Heart left ventricle (tissue), 16 donors: ENCODE data around the gene STK38L. TPM values are rescaled to one million over a fixed set of nuclear protein-coding genes. Genes with fewer than 3 reads are reported as not detected.

ENCODE experiments used
- ATAC-seq, 4 donors: fragments of 200-7000 bp; cut with Tn5 transposase; one replicate each; pipeline ENCODE4 v1.9.1; 2020 to 2022; ENCODE audit warnings: moderate library complexity in 4 of 4, mild to moderate bottlenecking in 3 of 4, moderate number of reproducible peaks in 1 of 4
- DNase-seq, 5 donors: peaks; one replicate each; pipeline ENCODE4 v3.0.0-alpha.2; 2020
- H3K27ac ChIP-seq, 12 donors: fragments of 200-600 bp; sonication (generic) in 4 of 12; one replicate each; pipeline versions ENCODE4 v1.5.0 to v1.8.0; 2016 to 2022; ENCODE audit warnings: mild to moderate bottlenecking in 2 of 12
- H3K27me3 ChIP-seq, 9 donors: fragments of 200-600 bp; sonication (generic) in 2 of 9; one replicate each; pipeline versions ENCODE4 v1.5.1 to v1.8.0; 2016 to 2022; ENCODE audit warnings: mild to moderate bottlenecking in 3 of 9
- H3K36me3 ChIP-seq, 9 donors: fragments of 200-600 bp; sonication (generic) in 2 of 9; one replicate each; pipeline versions ENCODE4 v1.5.0 to v1.8.0; 2018 to 2022; ENCODE audit warnings: mild to moderate bottlenecking in 2 of 9
- H3K4me1 ChIP-seq, 12 donors: fragments of 200-600 bp; sonication (generic) in 4 of 12; one replicate each; pipeline versions ENCODE4 v1.5.0 to v1.8.0; 2016 to 2022; ENCODE audit warnings: mild to moderate bottlenecking in 3 of 12
- H3K4me3 ChIP-seq, 12 donors: fragments of 200-600 bp; sonication (generic) in 4 of 12; one replicate each; pipeline versions ENCODE4 v1.5.0 to v1.8.0; 2017 to 2022; ENCODE audit warnings: mild to moderate bottlenecking in 9 of 12, moderate library complexity in 4 of 12
- H3K9me3 ChIP-seq, 12 donors: fragments of 200-600 bp; sonication (generic) in 4 of 12; one replicate each; pipeline versions ENCODE4 v1.5.0 to v1.8.0; 2016 to 2022; ENCODE audit warnings: mild to moderate bottlenecking in 1 of 12
- POLR2A ChIP-seq, 2 donors: fragments of 450-650 bp; IDR thresholded peaks; one replicate each; pipeline ENCODE4 v1.6.1; 2017; ENCODE audit warnings: antibody characterized with exemption in 2 of 2, mild to moderate bottlenecking in 2 of 2, moderate library complexity in 2 of 2
- WGBS, 4 donors: extraction: QIAGEN DNeasy Blood & Tissue Kit in 2 of 4; methylation state at CpG; one replicate each; pipeline versions ENCODE4 v1.1.5 to v1.1.7; 2013 to 2018; 5-methylcytosine and 5-hydroxymethylcytosine counted together
- intact Hi-C, 10 donors: fragments of 100-400 bp; cut with DNase I; formaldehyde crosslinking; loops; one replicate each; pipeline versions ENCODE4 v1.11.1 to v1.14.2; 2022
- polyA plus RNA-seq, 2 donors: library from polyadenylated mRNA; stranded (reverse); fragments of 200-250 nt; gene quantifications; one replicate each; pipeline ENCODE4 v1.2.3, GENCODE V29; 2013
- total RNA-seq, 9 donors: library from RNA; depleted of rRNA in 2 of 9; stranded (reverse); fragments of >200 nt in 2 of 9; fragmentation: NEBNext Ultra II Directional in 3 of 9; extraction: Animal tissue kit (Norgen Biotek cat#: 25700) in 3 of 9; gene quantifications; one replicate each; pipeline versions ENCODE4 v1.1.0 to v1.2.4, GENCODE V29; 2016 to 2023
- TF ChIP-seq, protein P1 (sequence below), 12 donors: fragments of 200-600 bp; sonication (generic) in 4 of 12; IDR thresholded peaks; one replicate each; pipeline versions ENCODE4 v1.5.0 to v1.8.0; 2018 to 2022; ENCODE audit warnings: antibody characterized with exemption in 12 of 12, mild to moderate bottlenecking in 5 of 12
- donor health status: ischemic (EF 13 %, LVEDD 7.1; RV severe dilation, severe dysfunction).
- donor health status: healthy with polysubstance abuse.
- donor health status: DM: no; HTN: yes; CAD: no.
- donor health status: DM: no; HTN: no; CAD: no.
- donor health status: ischemic (EF 25% LVEDD 6.9; RV normal size, moderate dysfunction).
- donor health status: ischemic (EF 25% LVEDD 5.7; RV mildly dilated, moderate dysfunction).
- donor health status: healthy.
- donor health status: DM: yes; HTN: yes; CAD: no.
- donor health status: ischemic (EF 35%, LVEDD 5.7; RV mildly dilated, moderate dysfunction).
- donor health status: nonischemic (EF 11% LVEDD 7.7; RV severe dilation, severe dysfunction).
- donor health status: DM: yes; HTN: yes; CAD: no.
- donor health status: PGD.
- donor health status: ischemic (EF 29% LVEDD 5.4; RV normal size, mild dysfunction).
- donor health status: nonischemic (EF 23%, LVEDD 6.1; RV moderate dilation, normal function).

STK38L gene
- total and polyA plus RNA-seq, 11 donors, result 21.1 to 142 (median 55.2) TPM

DNA sequence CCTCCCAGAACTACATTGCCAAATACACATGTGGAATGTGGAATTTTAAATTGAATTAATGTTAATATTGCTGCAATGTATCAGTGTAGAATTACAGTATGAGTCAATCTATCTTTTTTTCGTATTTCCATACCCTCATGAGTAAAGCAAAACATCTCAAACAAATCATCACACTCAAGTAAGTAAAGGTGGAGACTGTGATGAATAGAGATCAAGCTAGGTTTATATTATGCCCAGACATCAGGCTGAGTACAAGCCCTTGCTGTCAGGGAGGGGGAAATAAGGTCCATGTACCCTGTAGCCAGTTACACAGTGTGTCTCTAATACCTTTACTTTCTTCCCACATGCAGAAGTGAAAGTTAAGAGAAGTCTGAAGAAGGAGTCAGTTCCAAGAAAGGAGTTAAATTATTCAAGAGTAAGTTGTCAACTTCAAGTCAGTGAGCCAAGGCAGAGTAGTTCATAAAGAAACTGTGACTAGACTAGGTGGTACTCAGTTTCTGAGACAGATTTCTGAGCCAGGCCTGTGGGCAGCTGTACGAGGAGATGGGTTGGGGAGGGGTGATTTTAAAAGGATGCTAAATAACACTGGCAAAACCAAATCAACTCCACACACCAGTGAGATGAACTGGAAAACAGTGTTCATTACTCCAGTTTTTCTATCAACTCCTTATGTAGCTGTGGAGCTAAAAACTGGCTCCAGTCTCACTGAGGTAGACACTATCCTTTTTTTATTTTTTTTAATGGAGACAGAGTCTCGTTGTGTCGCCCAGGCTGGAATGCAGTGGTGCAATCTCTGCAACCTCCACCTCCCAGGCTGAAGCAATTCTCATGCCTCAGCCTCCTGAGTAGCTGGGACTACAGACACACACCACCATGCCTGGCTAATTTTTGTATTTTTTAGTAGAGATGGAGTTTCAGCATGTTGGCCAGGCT, 23.8 kb upstream of the STK38L start:
- intact Hi-C loops, result no loop called here
- DNase-seq (no peak), ATAC-seq (no peak)
- Histone ChIP-seq H3K36me3 (no peaks in the 10 kb centered on the region), H3K9me3 (no peaks in the 10 kb centered on the region), H3K4me1 (peaks cover 0 to 18% (median 0%) of the 10 kb centered on the region in 12 donors), H3K27me3 (no peaks in the 10 kb centered on the region), H3K4me3 (no peak overlapping the region), H3K27ac (peak overlapping the region in 1 of 12 donors; percentile 18)
- no peak for TF ChIP-seq POLR2A (IDR thresholded peaks at IDR 0.05)
- TF ChIP-seq, protein P1, sequence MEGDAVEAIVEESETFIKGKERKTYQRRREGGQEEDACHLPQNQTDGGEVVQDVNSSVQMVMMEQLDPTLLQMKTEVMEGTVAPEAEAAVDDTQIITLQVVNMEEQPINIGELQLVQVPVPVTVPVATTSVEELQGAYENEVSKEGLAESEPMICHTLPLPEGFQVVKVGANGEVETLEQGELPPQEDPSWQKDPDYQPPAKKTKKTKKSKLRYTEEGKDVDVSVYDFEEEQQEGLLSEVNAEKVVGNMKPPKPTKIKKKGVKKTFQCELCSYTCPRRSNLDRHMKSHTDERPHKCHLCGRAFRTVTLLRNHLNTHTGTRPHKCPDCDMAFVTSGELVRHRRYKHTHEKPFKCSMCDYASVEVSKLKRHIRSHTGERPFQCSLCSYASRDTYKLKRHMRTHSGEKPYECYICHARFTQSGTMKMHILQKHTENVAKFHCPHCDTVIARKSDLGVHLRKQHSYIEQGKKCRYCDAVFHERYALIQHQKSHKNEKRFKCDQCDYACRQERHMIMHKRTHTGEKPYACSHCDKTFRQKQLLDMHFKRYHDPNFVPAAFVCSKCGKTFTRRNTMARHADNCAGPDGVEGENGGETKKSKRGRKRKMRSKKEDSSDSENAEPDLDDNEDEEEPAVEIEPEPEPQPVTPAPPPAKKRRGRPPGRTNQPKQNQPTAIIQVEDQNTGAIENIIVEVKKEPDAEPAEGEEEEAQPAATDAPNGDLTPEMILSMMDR (IDR thresholded peaks at IDR 0.05), result no peak
- 87 to 88% (median 87%) methylated on average over 4 of the region's 4 CpGs for WGBS, 4 donors

DNA sequence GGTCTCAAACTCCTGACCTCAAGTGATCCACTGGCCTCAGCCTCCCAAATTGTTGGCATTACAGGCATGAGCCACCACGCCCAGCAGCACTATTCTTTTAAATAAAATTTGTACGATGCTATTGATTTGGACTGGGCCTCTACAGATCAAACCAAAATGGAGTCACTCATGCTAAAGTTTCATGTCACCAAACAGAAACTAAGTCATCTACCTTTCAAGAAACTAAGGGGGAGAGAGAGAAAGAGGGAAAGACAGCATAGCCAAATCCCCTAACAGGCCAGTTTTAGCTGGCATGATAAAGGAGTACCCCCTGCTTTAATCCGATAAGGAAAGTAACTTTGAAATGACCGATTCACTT, 23.1 kb upstream of the STK38L start:
- WGBS, 4 donors, result 82 to 92% (median 88%) methylated on average over 4 of the region's 4 CpGs
- ATAC-seq, result no peak
- no peak for DNase-seq

DNA sequence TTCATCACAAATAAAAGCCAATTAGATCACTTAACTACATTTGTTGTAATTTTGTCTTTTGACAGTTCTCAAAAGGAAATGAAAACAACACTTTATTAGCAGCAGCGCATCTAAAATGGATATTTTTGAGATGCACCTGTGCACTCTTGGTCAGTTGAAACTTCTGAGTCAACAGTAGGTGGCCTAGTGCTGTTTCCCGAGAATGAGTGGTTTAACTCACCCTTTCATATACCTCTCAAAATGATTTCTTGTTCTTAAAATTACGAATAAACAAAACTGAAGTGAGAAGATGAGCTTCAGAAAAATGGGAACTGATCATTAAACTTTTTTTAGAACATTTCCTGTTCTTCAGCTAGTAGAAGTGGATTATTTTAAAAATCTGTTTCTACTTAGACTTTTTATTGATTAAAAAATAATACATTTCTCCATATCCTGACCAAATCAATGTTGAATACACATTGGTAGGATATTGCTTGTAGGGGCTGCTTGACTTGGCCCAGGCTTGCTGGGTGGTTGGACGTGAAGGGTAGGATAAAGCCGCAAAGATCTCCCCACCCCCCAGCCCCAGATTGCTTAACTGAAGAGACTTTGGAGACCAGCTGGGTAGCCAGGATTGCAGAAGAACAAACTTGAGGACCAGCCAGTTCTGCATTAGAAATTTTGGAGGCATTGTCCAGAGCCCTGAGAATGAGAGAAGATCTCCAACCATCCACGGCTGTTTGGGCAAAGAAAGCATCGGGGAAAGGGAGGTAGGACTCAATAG, 22.3 kb upstream of the STK38L start:
- no peak overlapping the region for H3K4me3 ChIP-seq
- H3K9me3 ChIP-seq, result no peaks in the 10 kb centered on the region
- ATAC-seq, result no peak
- DNase-seq, result no peak
- H3K27ac ChIP-seq, result peak overlapping the region in 1 of 12 donors; percentile 57
- WGBS, 4 donors, result 88 to 94% (median 90%) methylated on average over 7 of the region's 7 CpGs
- intact Hi-C loops, result no loop called here
- TF ChIP-seq POLR2A (IDR thresholded peaks at IDR 0.05), result no peak
- TF ChIP-seq, protein P1 (IDR thresholded peaks at IDR 0.05), result no peak
- H3K36me3 ChIP-seq, result no peaks in the 10 kb centered on the region
- no peaks in the 10 kb centered on the region for H3K27me3 ChIP-seq
- H3K4me1 ChIP-seq, result peaks cover 0 to 32% (median 10%) of the 10 kb centered on the region in 12 donors

More for the DNA sequence above, 23.1 kb upstream of the STK38L start:
- TF ChIP-seq POLR2A (IDR thresholded peaks at IDR 0.05), result no peak
- TF ChIP-seq, protein P1 (IDR thresholded peaks at IDR 0.05), result no peak
- H3K4me3 ChIP-seq, result no peak overlapping the region
- H3K27me3 ChIP-seq, result no peaks in the 10 kb centered on the region
- intact Hi-C loops, result no loop called here
- H3K9me3 ChIP-seq, result no peaks in the 10 kb centered on the region
- H3K4me1 ChIP-seq, result peaks cover 0 to 24% (median 2%) of the 10 kb centered on the region in 12 donors
- H3K27ac ChIP-seq, result peak overlapping the region in 1 of 12 donors; percentile 57
- H3K36me3 ChIP-seq, result no peaks in the 10 kb centered on the region

DNA sequence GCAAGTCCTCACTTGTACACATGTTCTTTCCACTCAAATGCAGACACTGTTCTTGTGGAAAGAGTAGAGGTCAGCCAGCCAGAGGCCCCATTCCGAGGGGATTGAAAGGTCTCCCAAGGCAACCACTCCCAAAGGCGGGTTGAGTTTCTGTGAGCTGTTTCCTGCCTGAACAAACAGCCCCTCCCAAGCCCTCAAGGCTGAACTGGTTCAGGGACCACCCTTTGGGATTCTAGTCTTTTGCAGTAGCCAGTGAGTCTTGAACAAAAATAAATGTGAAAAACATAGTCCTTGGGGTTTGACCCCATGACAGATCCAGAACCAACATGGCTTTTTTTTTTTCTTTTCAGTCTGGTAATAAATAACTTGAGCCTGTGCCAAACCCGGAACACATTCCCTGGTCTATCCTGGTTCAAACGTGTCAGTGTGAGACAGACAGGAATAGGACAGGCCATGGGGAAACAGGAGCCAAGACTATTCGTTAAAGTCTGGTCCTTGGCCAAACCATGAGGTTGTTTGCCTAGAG, 17.6 kb upstream of the STK38L start:
- DNase-seq (peak in 4 of 5 donors; percentile 28 to 50 (median 33)), ATAC-seq (peak; percentile 60 to 89 (median 84))
- Histone ChIP-seq H3K27me3 (no peaks in the 10 kb centered on the region), H3K4me1 (peaks cover 0 to 42% (median 12%) of the 10 kb centered on the region in 12 donors), H3K9me3 (no peaks in the 10 kb centered on the region), H3K36me3 (no peaks in the 10 kb centered on the region), H3K27ac (peak overlapping the region in 11 of 12 donors; percentile 8 to 68 (median 46)), H3K4me3 (no peak overlapping the region)
- intact Hi-C loops, result no loop called here
- 25 to 32% (median 26%) methylated on average over 5 of the region's 5 CpGs for WGBS, 4 donors
- no peak for TF ChIP-seq POLR2A (IDR thresholded peaks at IDR 0.05)
- TF ChIP-seq, protein P1 (IDR thresholded peaks at IDR 0.05), result no peak
